GM10847 (cell line): ENCODE data around the gene COLEC12.

ENCODE experiments used
- POLR2A ChIP-seq: IDR thresholded peaks from 2 replicates; pipeline ENCODE4 v1.6.1; 2011; ENCODE audit not compliant: insufficient read length; ENCODE audit errors: extremely low read depth

Gene COLEC12

DNA sequence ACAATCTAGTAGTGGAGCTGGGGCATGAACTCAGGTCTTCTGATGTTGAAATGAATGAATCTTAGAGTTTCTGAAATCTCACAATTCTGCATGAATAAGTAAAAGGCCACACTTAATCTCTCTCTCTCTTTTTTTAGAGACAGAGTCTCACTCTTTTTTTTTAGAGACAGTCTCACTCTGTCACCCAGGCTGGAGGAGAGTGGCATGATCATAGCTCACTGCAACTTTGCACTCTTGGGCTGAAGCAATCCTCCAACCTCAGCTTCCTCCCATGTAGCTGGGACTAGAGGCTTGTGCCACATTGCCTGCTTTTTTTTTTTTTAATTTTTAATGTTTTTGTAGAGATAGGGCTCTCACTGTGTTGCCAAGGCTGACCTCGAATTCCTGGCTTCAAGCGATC lies 163.8 kb downstream of the COLEC12 start:
- no peak for TF ChIP-seq POLR2A

DNA sequence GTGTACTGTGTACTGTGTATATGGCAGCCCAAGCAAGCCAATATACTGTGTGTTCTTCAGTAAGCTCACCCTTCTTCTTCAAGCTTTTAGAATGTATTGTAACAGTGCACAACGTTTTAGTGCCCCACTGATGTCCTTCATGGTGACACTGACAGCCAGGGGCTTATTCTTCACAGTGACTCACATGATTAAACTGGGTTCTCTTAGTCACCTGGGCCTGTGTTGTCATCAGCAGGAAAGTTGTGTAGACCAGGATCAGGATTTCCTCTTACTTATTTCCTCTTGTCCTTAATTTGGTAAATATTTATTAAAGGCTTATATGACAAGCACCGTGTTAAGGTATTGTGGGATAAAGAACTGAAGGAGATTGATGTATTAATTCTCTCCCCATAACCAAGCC lies 164.8 kb downstream of the COLEC12 start:
- TF ChIP-seq POLR2A, result no peak

DNA sequence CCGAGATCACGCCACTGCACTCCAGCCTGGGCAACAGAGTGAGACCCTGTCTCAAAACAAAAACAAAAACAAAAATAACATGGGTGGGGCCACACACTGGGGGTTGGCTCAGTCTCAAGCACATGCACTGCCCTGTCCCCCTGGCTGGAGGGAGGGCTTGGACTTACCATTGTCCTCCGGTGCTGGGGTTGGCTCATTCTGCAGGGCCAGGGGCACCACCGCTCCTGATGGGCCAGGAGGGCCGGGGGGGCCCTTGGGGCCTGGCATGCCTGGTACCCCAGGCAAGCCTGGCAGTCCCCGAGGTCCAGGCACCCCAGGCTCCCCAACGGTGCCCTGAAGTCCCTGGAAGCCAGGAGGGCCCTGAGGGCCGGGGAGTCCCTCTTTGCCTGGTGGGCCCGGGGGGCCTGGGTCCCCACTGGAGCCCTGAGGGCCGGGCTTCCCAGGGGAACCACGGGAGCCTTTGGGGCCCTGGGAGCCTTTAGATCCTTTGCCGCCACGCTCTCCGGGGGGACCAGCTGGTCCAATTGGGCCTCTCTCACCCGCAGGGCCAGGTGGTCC lies 165.8 kb downstream of the COLEC12 start:
- no peak for TF ChIP-seq POLR2A

DNA sequence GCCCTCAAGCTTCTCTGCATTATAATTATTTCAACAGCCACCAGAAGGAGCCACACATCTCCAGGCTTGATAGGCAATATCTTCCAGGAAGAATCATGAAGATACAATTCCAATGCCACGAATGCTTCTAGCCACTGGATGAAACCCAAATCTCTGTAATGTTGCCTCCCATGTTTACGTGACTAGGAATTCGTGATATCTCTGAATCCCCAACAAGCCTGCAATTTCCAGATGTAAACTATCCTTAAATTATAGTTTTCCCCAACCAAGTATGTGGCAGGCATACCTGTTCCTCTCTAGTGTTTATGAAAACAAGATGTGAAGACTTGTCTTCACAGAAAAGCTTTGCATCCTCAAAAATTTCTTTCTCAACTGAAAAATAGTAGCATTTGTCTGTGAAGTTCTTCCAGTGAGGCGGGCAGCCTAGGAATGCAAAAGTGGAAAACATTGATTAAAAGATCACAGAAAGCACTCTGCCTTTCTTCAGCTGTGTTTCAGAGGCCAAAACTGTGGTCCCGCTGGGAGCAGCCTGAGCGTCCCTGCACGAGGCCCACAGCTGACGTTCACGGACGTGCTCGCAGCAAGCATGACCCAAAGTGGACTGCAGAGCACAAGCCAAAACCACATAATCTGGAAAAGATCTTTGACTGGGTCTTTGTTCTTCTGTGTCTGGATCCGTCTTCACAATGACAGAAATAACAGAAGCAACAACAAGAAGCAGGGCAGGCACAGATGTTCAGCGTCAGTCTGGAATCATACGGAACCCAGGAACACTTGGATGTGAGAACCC lies 167.6 kb downstream of the COLEC12 start:
- no peak for TF ChIP-seq POLR2A

DNA sequence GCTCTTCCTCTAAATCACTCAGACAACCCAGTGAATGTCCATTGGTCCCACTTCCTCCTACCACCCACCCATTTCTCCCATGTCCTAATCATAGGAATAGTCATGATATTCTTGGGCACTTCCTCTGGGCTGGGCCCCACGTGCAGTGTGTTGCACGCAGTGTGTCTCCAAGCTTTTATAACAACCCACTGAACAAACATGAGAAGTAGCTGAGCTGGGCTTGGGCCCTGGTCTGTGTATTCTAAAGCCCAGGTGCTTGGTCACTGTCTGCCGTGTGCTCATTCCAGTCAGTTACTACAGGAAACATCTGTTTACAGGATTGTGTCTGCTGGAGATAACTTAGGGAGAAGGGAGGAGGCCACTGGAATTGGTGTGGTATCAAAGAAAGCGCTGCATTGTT lies 168.5 kb downstream of the COLEC12 start:
- no peak for TF ChIP-seq POLR2A

DNA sequence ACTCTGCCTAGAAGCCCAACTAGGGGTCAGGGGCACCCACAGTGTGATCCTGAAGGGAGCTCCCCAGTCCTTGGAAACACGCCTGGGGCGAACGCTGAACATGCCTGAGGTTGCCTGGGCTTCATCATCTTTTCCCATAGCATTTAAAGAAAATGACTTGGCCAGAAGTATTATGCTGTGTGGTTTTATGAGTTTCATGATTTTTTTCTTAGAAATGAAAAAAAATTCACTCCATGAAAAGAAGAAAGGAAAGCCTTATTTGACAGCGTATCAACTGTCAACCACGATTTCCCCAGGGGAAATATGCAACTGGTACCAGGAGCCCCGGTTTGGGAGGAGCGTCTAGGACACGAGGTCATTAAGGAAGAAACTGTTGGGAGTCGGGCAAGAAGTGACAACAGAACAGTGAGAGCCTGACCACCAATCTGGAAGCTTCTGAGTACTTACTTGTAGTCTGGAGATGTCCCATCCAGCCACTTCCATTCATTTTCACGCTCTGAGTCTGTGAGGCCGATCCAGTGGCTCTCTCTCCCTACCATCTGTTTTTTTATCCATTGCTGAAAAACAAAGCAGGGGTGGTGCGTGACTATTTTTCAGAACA lies 169.2 kb downstream of the COLEC12 start:
- TF ChIP-seq POLR2A, result no peak

DNA sequence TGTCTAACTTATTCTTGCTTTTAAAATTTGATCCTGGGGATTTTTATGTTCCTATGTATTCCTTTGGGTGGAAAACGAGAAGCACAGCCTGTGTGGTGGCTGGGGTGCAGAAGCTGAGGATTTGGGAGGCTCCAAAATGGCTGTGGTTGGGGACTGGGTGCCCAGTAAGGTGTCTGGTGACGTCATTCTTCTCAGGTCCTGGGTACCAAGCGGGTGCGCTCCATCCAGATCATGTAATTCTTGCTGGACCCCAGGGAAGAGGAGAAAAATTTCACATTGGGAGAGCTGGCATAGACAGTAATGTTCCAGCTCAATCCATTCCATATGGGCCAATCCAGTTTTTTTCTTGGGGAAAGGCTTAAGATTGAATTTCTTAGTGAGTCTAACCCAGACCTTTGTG lies 171.6 kb downstream of the COLEC12 start:
- TF ChIP-seq POLR2A, result no peak

DNA sequence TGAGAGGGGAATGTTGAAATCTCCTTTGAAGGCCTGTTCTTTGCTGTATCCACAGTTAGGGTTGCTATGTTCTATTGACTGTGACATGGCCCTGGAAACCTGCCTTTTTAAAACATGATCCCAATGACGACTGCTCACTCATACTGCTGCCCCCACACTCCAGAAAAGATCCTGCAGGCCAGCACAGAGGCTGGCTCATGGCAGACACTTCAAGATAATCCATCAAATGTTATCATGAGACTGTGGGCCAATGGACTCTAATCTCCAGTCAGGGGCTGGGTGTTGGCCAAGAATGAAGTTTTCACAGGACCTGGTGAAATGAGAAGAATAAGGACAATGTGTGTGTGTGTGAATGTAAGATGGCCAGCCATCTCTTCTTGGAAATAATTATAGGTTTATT lies 173.7 kb downstream of the COLEC12 start:
- TF ChIP-seq POLR2A, result no peak

DNA sequence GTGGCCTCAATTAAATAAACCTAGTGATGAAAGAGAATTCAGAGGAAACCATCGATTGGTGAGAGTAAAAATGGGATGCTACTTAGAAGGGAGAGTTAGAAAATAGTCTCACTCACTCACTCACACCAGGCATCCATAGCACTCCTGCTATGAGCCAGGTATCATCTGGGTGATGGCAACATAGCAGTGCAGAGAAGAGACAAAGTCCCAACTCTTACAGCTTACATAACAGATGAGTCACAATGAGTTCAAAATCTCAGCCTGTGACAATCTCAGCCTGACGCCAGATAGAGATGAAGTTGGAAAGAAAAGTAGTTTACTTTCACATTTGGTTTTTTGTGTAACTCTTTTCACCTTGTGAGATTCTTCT lies 177.3 kb downstream of the COLEC12 start:
- no peak for TF ChIP-seq POLR2A

DNA sequence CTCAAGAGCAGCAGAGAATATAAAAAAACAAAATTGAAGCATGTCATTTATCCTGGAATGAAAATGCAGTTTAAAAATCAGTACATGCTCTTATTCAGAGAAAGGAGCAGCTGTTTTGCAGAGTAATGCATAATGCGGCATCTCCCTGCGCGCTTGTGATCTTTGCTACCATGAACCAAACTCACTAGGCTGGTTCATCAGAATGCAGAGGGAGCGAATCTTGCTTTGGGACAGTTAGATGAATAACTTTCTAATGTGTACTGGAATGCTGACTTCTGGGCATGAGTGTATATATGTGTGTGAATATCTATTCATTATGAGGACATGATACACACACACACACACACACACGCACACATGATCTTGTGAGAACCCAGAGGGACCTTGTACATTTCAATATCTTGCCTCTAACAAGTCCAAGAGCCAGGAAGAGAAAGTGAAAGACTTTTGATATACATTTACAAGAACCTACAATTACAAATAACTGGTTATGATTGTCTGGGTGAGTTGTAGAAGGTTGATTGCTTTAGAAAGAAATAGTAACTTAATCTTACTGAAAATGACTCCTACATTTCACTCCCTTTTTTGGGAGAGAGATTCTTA lies 178.5 kb downstream of the COLEC12 start:
- no peak for TF ChIP-seq POLR2A

DNA sequence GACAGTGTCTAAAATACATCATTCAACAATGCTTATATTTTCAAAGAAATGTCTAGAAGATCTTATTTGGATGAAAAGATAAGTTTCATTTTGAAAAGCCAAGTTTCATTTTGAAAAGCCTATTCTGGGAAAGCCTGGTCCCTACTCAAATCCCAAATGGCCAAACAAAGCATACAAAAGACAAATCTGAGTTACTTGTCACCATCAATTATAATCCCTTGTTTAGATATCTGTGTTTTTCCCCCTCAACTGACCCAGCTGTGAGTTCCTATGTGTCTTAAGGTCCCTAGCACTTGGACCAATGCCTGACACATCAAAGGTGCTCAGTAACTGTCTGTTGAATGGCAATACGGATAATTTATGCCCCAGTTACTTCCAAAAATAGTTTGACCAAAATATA lies 180.3 kb downstream of the COLEC12 start:
- TF ChIP-seq POLR2A, result no peak

DNA sequence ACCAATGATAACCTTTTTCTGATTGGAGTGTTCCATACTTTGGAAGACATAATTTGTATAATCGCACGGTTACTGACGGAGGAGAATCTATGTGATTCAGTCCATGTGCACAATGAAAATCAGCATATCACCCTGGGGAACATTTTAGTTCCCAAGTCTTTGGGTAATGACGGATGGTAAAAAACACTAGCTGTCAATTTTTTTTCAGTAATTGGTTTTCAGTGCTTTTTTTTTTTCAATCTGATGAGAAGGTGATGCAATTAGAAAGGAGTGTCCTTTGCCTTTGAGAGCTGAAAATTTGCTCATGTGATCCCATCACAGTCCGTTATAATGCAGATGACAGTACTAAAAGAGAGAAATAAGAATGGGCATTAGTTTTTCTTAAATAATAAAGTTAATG lies 180.8 kb downstream of the COLEC12 start:
- TF ChIP-seq POLR2A, result no peak

DNA sequence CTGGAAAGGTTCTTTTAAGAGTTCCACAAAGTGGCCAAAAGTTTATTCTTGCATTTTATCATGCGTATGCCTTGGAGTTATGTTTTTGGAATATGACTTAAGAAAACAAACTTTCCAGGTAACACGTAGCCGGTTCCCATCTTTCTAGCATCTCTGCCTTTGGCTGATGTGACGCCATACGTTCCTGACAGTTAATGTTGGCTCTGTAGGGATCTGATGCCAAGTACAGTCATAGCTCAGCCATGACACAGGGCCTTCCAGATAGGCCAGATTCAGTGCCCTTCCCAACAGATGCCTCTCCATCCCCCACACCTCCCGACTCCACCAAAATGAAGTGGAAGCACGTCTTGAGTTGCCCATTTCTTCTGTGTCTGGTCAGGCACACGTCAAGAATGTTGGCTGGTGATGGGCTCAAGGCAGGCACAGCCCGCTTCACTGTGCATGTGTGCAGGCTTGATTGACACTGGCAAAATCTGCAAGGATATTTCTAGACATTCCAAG lies 181.7 kb downstream of the COLEC12 start:
- no peak for TF ChIP-seq POLR2A

DNA sequence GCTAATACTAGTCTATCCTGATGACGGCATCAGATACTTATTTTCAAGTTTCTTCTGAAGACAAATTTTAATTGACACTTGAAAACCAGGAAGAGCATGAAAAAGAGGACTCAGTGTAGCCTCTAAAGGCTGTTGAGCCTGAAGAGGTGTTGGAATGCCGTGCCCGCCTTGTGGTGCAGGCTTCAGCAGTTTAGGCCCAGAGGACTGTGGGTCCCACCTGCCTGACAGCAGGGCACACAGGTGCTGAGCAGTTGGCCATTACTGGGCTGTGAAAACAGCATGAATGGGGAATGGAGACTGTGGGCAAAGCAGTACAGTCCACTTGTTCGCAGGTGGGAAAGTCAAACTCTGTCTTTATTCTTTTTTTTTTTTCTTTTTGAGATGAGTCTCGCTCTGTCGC lies 182.9 kb downstream of the COLEC12 start:
- TF ChIP-seq POLR2A, result no peak

DNA sequence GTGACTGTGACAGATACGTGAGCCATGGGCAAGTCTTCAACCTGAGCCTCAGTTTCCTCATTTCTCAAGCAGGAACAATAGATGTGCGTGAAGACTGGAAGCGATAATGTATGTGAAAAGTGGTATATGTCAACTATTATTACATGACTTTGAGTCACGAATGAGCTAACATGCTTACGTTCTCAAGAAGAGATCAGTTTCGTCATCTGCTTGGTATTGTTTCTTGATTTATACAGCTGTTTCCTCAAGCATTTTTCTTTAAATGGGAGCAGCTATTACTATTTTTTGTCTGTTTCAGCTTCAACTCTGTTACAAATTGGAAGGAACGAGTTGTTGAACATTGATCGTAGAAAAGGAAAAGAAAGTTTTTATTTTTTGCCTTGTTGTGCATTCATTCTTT lies 184.1 kb downstream of the COLEC12 start:
- no peak for TF ChIP-seq POLR2A

DNA sequence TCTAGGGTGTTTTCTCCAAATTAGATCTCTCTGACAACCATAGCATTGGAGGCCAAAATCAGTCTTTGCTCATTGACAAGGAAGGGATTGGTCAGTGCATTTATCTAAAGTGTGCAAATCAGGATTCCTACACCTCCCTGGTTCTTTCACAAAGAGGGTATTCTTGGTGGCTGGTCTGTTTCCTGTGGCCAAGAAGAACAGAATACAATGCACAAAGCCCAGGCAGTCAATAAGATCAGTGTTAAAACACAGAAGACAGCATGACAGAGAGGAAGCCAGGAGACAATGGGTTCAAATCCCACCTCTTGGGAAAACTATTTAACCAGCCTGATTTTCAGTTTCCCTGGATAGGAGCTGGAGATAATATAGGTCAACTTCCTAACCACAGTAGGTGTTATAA lies 186.6 kb downstream of the COLEC12 start:
- no peak for TF ChIP-seq POLR2A
